ENCODE data around the gene COBL.

- TF ChIP-seq POLR2A (IDR thresholded peaks at IDR 0.05): no peak
- no peak for TF ChIP-seq CTCF (IDR thresholded peaks at IDR 0.05)
- TF ChIP-seq POLR2AphosphoS5 (IDR thresholded peaks at IDR 0.05): no peak
Observed at GRCh38 chr7:51299391-51300133, 17.0 kb downstream of the COBL start.

Data from prostate gland (tissue), 2 donors.